Measurements from ENCODE around the gene FLVCR2.

- no peak for TF ChIP-seq CTCF (IDR thresholded peaks at IDR 0.05; ENCODE audit: poor library complexity, severe bottlenecking)
- no peak for TF ChIP-seq TAF1 (IDR thresholded peaks at IDR 0.05; ENCODE audit: low read depth)
- no peak for TF ChIP-seq REST (IDR thresholded peaks at IDR 0.05; ENCODE audit: borderline replicate concordance)
- TF ChIP-seq EP300 (conservative IDR thresholded peaks at IDR 0.05; ENCODE audit: poor library complexity, severe bottlenecking) = no peak
- TF ChIP-seq POLR2AphosphoS5 (IDR thresholded peaks at IDR 0.05) = no peak
- no peak for TF ChIP-seq EZH2 (IDR thresholded peaks at IDR 0.05; ENCODE audit: borderline replicate concordance, insufficient read depth, low read length, poor library complexity, severe bottlenecking)
- TF ChIP-seq RAD21 (conservative IDR thresholded peaks at IDR 0.05) = no peak
- no peak for TF ChIP-seq SMC3 (conservative IDR thresholded peaks at IDR 0.05; ENCODE audit: poor library complexity)
- TF ChIP-seq MXI1 (conservative IDR thresholded peaks at IDR 0.05; ENCODE audit: poor library complexity, severe bottlenecking) = no peak
Observed at GRCh38 chr14:75626863-75627262, 48.4 kb downstream of the FLVCR2 start.

All from neural cell (in vitro differentiated cells).